IMR-90 (cell line): ENCODE data around the gene PTPRG. TPM values are rescaled to one million over a fixed set of nuclear protein-coding genes. Genes with fewer than 3 reads are reported as not detected.

Experiments used
- ATAC-seq: fragments of 200-7000 bp; cut with Tn5 transposase; 2 replicates; pipeline ENCODE4 v1.9.1; 2020; ENCODE audit warnings: low read depth, mild to moderate bottlenecking, moderate library complexity
- BruUV-seq: library from RNA; stranded (reverse); fragments of 400-500 nt; replicated peaks from 2 replicates; lab custom pipeline; 2021; lab: Mats Ljungman, UMichigan
- CTCF ChIA-PET: fragments of 300-600 bp; formaldehyde crosslinking; extraction: SDS; loops from one replicate; lab custom pipeline; 2021; ENCODE audit warnings: antibody characterized with exemption; lab: Yijun Ruan, JAX
- POLR2A ChIA-PET: fragments of 300-600 bp; sonication (Branson Sonifier 250); formaldehyde crosslinking; loops from one replicate; lab custom pipeline; 2022; ENCODE audit warnings: antibody characterized with exemption; ENCODE audit not compliant: unreplicated experiment; lab: Charles Lee
- DNase-seq: peaks from one replicate; pipeline ENCODE4 v3.0.0; 2013
- H2AFZ ChIP-seq: replicated peaks from 2 replicates; pipeline ENCODE3; 2013; ENCODE audit warnings: low read length, mild to moderate bottlenecking; ENCODE audit not compliant: poor library complexity
- H2AK5ac ChIP-seq: 2 replicates; pipeline ENCODE4 v1.6.1; 2013; ENCODE audit warnings: low read depth, low read length, inconsistent platforms
- H2AK9ac ChIP-seq: replicated peaks from 2 replicates; pipeline ENCODE3; 2013; ENCODE audit warnings: mild to moderate bottlenecking, low read depth, low read length, moderate library complexity; ENCODE audit not compliant: poor library complexity
- H2BK120ac ChIP-seq: 2 replicates; pipeline ENCODE4 v1.6.1; 2013; ENCODE audit warnings: low read depth, low read length, inconsistent platforms
- H2BK15ac ChIP-seq: 3 replicates; pipeline ENCODE4 v1.6.1; 2013; ENCODE audit warnings: low read depth, low read length, inconsistent platforms
- H2BK20ac ChIP-seq: 2 replicates; pipeline ENCODE4 v1.6.1; 2013; ENCODE audit warnings: low read depth, mild to moderate bottlenecking, inconsistent platforms, low read length, moderate library complexity
- H2BK5ac ChIP-seq: 2 replicates; pipeline ENCODE4 v1.6.1; 2013; ENCODE audit warnings: mild to moderate bottlenecking, low read depth, low read length, inconsistent platforms; ENCODE audit not compliant: poor library complexity, severe bottlenecking
- H3K14ac ChIP-seq: replicated peaks from 2 replicates; pipeline ENCODE4 v1.6.1; 2013; ENCODE audit warnings: low read depth, low read length, inconsistent platforms
- H3K18ac ChIP-seq: 2 replicates; pipeline ENCODE4 v1.6.1; 2013; ENCODE audit warnings: low read depth, low read length, control low read depth
- H3K23ac ChIP-seq: 2 replicates; pipeline ENCODE4 v1.6.1; 2013; ENCODE audit warnings: low read depth, low read length, inconsistent platforms
- H3K27ac ChIP-seq: 2 replicates; pipeline ENCODE4 v1.5.1; 2013; ENCODE audit warnings: mild to moderate bottlenecking, control low read depth, low read length; ENCODE audit not compliant: insufficient read depth
- H3K27me3 ChIP-seq: 2 replicates; pipeline ENCODE4 v1.6.1; 2013; ENCODE audit warnings: low read length; ENCODE audit not compliant: control insufficient read depth, insufficient read depth
- H3K36me3 ChIP-seq: 2 replicates; pipeline ENCODE4 v1.6.1; 2013; ENCODE audit warnings: low read length, mixed read lengths; ENCODE audit not compliant: control insufficient read depth, insufficient read depth
- H3K4ac ChIP-seq: 2 replicates; pipeline ENCODE4 v1.6.1; 2013; ENCODE audit warnings: low read depth, low read length, inconsistent platforms
- H3K4me1 ChIP-seq: 2 replicates; pipeline ENCODE4 v1.6.1; 2013; ENCODE audit warnings: low read length, mixed read lengths; ENCODE audit not compliant: control insufficient read depth, insufficient read depth
- H3K4me2 ChIP-seq: 2 replicates; pipeline ENCODE4 v1.6.1; 2013; ENCODE audit warnings: low read depth, mild to moderate bottlenecking, control low read depth, low read length, moderate library complexity
- H3K4me3 ChIP-seq: 2 replicates; pipeline ENCODE4 v1.5.1; 2013; ENCODE audit warnings: low read depth, mild to moderate bottlenecking, control low read depth, low read length, moderate library complexity; ENCODE audit not compliant: insufficient read depth
- H3K56ac ChIP-seq: 2 replicates; pipeline ENCODE4 v1.6.1; 2013; ENCODE audit warnings: low read length, inconsistent platforms; ENCODE audit not compliant: insufficient read depth; ENCODE audit errors: extremely low read depth
- H3K79me1 ChIP-seq, 2 experiments: 2 replicates each; pipeline ENCODE4 v1.6.1; 2013; ENCODE audit warnings: low read length in 2 of 2, inconsistent platforms in 1 of 2, low read depth in 1 of 2
- H3K9ac ChIP-seq: 2 replicates; pipeline ENCODE4 v1.6.1; 2013; ENCODE audit warnings: low read depth, low read length, control low read depth
- H3K9me1 ChIP-seq: 2 replicates; pipeline ENCODE4 v1.6.1; 2013; ENCODE audit warnings: low read length, inconsistent platforms; ENCODE audit not compliant: insufficient read depth
- H3K9me3 ChIP-seq: 2 replicates; pipeline ENCODE4 v1.6.1; 2013; ENCODE audit warnings: low read length; ENCODE audit not compliant: control insufficient read depth, insufficient read depth
- H4K20me1 ChIP-seq: 2 replicates; pipeline ENCODE4 v1.6.1; 2013; ENCODE audit warnings: low read length, inconsistent platforms; ENCODE audit not compliant: insufficient read depth
- H4K5ac ChIP-seq: 2 replicates; pipeline ENCODE4 v1.6.1; 2013; ENCODE audit warnings: mild to moderate bottlenecking, low read depth, low read length, control low read depth
- H4K8ac ChIP-seq, 2 experiments: 2 replicates each; pipeline ENCODE4 v1.6.1; 2013; ENCODE audit warnings: low read depth in 2 of 2, low read length in 2 of 2, control low read depth in 1 of 2, inconsistent platforms in 1 of 2
- H4K91ac ChIP-seq: 2 replicates; pipeline ENCODE4 v1.6.1; 2013; ENCODE audit warnings: low read depth, low read length, inconsistent platforms; ENCODE audit not compliant: insufficient read depth
- BHLHE40 ChIP-seq: fragments of 150-350 bp; IDR thresholded peaks from 2 replicates; pipeline ENCODE4 v1.6.1; 2016; ENCODE audit warnings: mild to moderate bottlenecking, low read depth, low read length
- CEBPB ChIP-seq: IDR thresholded peaks from 2 replicates; pipeline ENCODE4 v1.6.1; 2012; ENCODE audit warnings: low read depth, low read length, improper control_type of control experiment
- CHD1 ChIP-seq: IDR thresholded peaks from 2 replicates; pipeline ENCODE4 v1.6.1; 2012; ENCODE audit warnings: low read depth, low read length, improper control_type of control experiment
- FOS ChIP-seq: fragments of 150-350 bp; IDR thresholded peaks from 2 replicates; pipeline ENCODE4 v1.6.1; 2016; ENCODE audit warnings: low read depth, low read length
- MAFK ChIP-seq: IDR thresholded peaks from 2 replicates; pipeline ENCODE4 v1.6.1; 2012; ENCODE audit warnings: low read depth, low read length, improper control_type of control experiment
- MAZ ChIP-seq: IDR thresholded peaks from 2 replicates; pipeline ENCODE4 v1.6.1; 2012; ENCODE audit warnings: low read depth, mild to moderate bottlenecking, low read length, improper control_type of control experiment, moderate library complexity, borderline replicate concordance
- MXI1 ChIP-seq: IDR thresholded peaks from 2 replicates; pipeline ENCODE4 v1.6.1; 2012; ENCODE audit warnings: low read depth, mild to moderate bottlenecking, low read length, moderate library complexity, borderline replicate concordance
- NFE2L2 ChIP-seq: fragments of 150-350 bp; IDR thresholded peaks from 2 replicates; pipeline ENCODE4 v1.6.1; 2016; ENCODE audit warnings: low read depth, mild to moderate bottlenecking, low read length
- POLR2A ChIP-seq: IDR thresholded peaks from 2 replicates; pipeline ENCODE4 v1.6.1; 2012; ENCODE audit warnings: mild to moderate bottlenecking, low read depth, low read length
- RAD21 ChIP-seq: IDR thresholded peaks from 2 replicates; pipeline ENCODE4 v1.6.1; 2012; ENCODE audit warnings: low read length, improper control_type of control experiment
- RCOR1 ChIP-seq: IDR thresholded peaks from 2 replicates; pipeline ENCODE4 v1.6.1; 2012; ENCODE audit warnings: mild to moderate bottlenecking, low read length, improper control_type of control experiment; ENCODE audit not compliant: insufficient replicate concordance
- RFX5 ChIP-seq: IDR thresholded peaks from 2 replicates; pipeline ENCODE4 v1.8.0; 2012; ENCODE audit warnings: low read depth, mild to moderate bottlenecking, low read length, moderate library complexity
- SMC3 ChIP-seq: fragments of 150-350 bp; IDR thresholded peaks from 2 replicates; pipeline ENCODE4 v1.6.1; 2016; ENCODE audit warnings: low read depth, mild to moderate bottlenecking, antibody characterized with exemption, low read length, moderate library complexity
- dilution Hi-C: fragments of 300-500 bp; cut with HindIII; formaldehyde crosslinking; loops from one replicate; pipeline ENCODE4 v1.14.3; 2018; ENCODE audit warnings: low sequenced_read_pairs; ENCODE audit not compliant: unreplicated experiment
- in situ Hi-C: fragments of 300-500 bp; cut with MboI; formaldehyde crosslinking; loops from 3 replicates; pipeline ENCODE4 v1.14.3; 2019; ENCODE audit warnings: low sequenced_read_pairs, inconsistent platforms, mixed read lengths
- intact Hi-C: fragments of 100-400 bp; cut with micrococcal nuclease; formaldehyde crosslinking; loops from 2 replicates; pipeline ENCODE4 v1.10.0; 2022
- polyA plus RNA-seq, 3 experiments: library from polyadenylated mRNA; depleted of rRNA; stranded (reverse); fragments of >200 nt; gene quantifications; 2 replicates each; pipeline ENCODE4 v1.2.3, GENCODE V29; 2012; ENCODE audit warnings: low replicate concordance in 1 of 3
- total RNA-seq: library from RNA; depleted of rRNA; stranded (reverse); fragments of >200 nt; gene quantifications from 2 replicates; pipeline ENCODE4 v1.2.3, GENCODE V29; 2012
- TF ChIP-seq, protein P1 (sequence below): fragments of 150-350 bp; IDR thresholded peaks from 2 replicates; pipeline ENCODE4 v1.6.1; 2016; ENCODE audit warnings: low read depth, mild to moderate bottlenecking, low read length, moderate library complexity, borderline replicate concordance
- TF ChIP-seq, protein P2 (sequence below): conservative IDR thresholded peaks from 2 replicates; pipeline ENCODE4 v1.5.1; 2012; ENCODE audit warnings: mild to moderate bottlenecking, low read depth, low read length, improper control_type of control experiment
- TF ChIP-seq, protein P3 (sequence below): fragments of 150-350 bp; IDR thresholded peaks from 2 replicates; pipeline ENCODE4 v1.6.1; 2017; ENCODE audit warnings: mild to moderate bottlenecking, antibody characterized with exemption, low read length, low read depth

The PTPRG gene
- total and polyA plus RNA-seq, 2 of the 4 experiments (the other 2 are of a cell fraction): 7.7 to 31.0 TPM

DNA sequence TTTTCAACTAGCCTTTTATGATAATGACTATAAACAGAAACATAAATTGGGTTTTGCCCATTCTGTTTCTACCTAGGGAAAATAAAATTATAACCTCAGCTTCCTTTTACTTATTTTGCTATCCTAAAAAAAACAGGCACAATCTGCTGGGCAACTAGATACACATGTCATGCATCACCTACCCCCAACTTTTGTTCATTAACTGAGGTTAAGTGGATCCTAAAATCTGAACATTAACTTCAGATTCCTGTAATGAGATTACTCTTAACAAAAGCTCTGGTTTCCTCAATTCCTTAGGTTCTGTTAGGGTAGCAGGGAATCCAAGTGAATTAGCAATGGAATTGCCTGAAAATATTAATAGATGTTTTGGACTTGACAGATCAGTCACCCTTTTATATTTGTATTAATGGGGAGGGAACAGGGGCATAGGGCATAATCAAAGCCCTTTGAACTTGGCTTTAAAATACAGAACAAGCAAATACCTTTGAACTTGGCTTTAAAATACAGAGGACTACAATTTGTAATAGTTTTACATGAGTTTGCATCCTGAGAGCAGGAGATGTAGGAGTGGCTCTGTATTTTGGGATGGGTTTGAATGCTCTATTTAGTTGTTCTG, 705.4 kb downstream of the PTPRG start:
- ChIA-PET CTCF (no interaction called here), POLR2A (no interaction called here)
- Histone ChIP-seq H4K5ac (no peak overlapping the region), H2BK15ac (no peak overlapping the region), H2BK5ac (no peak overlapping the region), H3K36me3 (peaks cover 4% of the 10 kb centered on the region), H3K4ac (no peak overlapping the region), H3K9me3 (no peaks in the 10 kb centered on the region), H3K27ac (no peak overlapping the region), H4K91ac (no peak overlapping the region), H3K9me1 (no peaks in the 10 kb centered on the region), H2BK20ac (no peak overlapping the region), H3K23ac (no peak overlapping the region), H3K79me1 (no peaks in the 10 kb centered on the region), H4K20me1 (no peaks in the 10 kb centered on the region), H3K4me2 (no peak overlapping the region), H3K4me1 (no peaks in the 10 kb centered on the region), H2AK5ac (no peak overlapping the region), H3K56ac (no peak overlapping the region), H3K14ac (no peak overlapping the region), H3K9ac (no peak overlapping the region), H4K8ac (no peak overlapping the region), H3K4me3 (no peak overlapping the region), H2AK9ac (no peak overlapping the region), H3K18ac (no peak overlapping the region), H2AFZ (no peak overlapping the region), H3K27me3 (no peaks in the 10 kb centered on the region), H2BK120ac (no peak overlapping the region)
- no TSS peak for BruUV-seq
- intact Hi-C loops (no loop called here), dilution Hi-C loops (no loop called here), in situ Hi-C loops (no loop called here)
- ATAC-seq: no peak
- no peak for TF ChIP-seq POLR2A
- no peak for TF ChIP-seq FOS
- TF ChIP-seq, protein P1, sequence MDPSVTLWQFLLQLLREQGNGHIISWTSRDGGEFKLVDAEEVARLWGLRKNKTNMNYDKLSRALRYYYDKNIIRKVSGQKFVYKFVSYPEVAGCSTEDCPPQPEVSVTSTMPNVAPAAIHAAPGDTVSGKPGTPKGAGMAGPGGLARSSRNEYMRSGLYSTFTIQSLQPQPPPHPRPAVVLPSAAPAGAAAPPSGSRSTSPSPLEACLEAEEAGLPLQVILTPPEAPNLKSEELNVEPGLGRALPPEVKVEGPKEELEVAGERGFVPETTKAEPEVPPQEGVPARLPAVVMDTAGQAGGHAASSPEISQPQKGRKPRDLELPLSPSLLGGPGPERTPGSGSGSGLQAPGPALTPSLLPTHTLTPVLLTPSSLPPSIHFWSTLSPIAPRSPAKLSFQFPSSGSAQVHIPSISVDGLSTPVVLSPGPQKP: no peak
- no peak for TF ChIP-seq RFX5
- TF ChIP-seq MAZ: no peak
- no peak for TF ChIP-seq CEBPB
- TF ChIP-seq MAFK: no peak
- TF ChIP-seq MXI1: no peak
- no peak for TF ChIP-seq SMC3
- no peak for TF ChIP-seq NFE2L2
- TF ChIP-seq CHD1: no peak
- TF ChIP-seq RAD21: no peak
- no peak for TF ChIP-seq BHLHE40
- TF ChIP-seq, protein P2, sequence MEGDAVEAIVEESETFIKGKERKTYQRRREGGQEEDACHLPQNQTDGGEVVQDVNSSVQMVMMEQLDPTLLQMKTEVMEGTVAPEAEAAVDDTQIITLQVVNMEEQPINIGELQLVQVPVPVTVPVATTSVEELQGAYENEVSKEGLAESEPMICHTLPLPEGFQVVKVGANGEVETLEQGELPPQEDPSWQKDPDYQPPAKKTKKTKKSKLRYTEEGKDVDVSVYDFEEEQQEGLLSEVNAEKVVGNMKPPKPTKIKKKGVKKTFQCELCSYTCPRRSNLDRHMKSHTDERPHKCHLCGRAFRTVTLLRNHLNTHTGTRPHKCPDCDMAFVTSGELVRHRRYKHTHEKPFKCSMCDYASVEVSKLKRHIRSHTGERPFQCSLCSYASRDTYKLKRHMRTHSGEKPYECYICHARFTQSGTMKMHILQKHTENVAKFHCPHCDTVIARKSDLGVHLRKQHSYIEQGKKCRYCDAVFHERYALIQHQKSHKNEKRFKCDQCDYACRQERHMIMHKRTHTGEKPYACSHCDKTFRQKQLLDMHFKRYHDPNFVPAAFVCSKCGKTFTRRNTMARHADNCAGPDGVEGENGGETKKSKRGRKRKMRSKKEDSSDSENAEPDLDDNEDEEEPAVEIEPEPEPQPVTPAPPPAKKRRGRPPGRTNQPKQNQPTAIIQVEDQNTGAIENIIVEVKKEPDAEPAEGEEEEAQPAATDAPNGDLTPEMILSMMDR: no peak
- TF ChIP-seq, protein P3, sequence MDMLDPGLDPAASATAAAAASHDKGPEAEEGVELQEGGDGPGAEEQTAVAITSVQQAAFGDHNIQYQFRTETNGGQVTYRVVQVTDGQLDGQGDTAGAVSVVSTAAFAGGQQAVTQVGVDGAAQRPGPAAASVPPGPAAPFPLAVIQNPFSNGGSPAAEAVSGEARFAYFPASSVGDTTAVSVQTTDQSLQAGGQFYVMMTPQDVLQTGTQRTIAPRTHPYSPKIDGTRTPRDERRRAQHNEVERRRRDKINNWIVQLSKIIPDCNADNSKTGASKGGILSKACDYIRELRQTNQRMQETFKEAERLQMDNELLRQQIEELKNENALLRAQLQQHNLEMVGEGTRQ: no peak
- TF ChIP-seq RCOR1: no peak
- no peak for DNase-seq
